HG02970 (cell line): ENCODE data around the gene HOXD13.
A peak's percentile ranks its signal among the peaks of the same experiment; 100 is the strongest.

Experiments used
- ATAC-seq: cut with Tn5 transposase; IDR thresholded peaks from one replicate; pipeline ENCODE4 v1.9.1; 2021; ENCODE audit warnings: mild to moderate bottlenecking, moderate library complexity, moderate number of reproducible peaks; ENCODE audit not compliant: unreplicated experiment, low FRiP score

HOXD13 gene

GRCh38 chr2:176130147-176130956, 37.8 kb downstream of the HOXD13 start:
- no peak for ATAC-seq

GRCh38 chr2:176130957-176131847, 38.7 kb downstream of the HOXD13 start:
- no peak for ATAC-seq

GRCh38 chr2:176131848-176132158, 39.3 kb downstream of the HOXD13 start:
- no peak for ATAC-seq

- no peak for ATAC-seq
Measured at GRCh38 chr2:176132205-176133171, 40.0 kb downstream of the HOXD13 start.

- ATAC-seq, result no peak
Measured at GRCh38 chr2:176133389-176133788, 40.9 kb downstream of the HOXD13 start.

GRCh38 chr2:176134035-176134434, 41.5 kb downstream of the HOXD13 start:
- no peak for ATAC-seq

GRCh38 chr2:176135035-176135440, 42.5 kb downstream of the HOXD13 start:
- no peak for ATAC-seq

- ATAC-seq, result no peak
Measured at GRCh38 chr2:176136374-176137251, 44.1 kb downstream of the HOXD13 start.

GRCh38 chr2:176137252-176137580, 44.7 kb downstream of the HOXD13 start:
- ATAC-seq, result no peak

- no peak for ATAC-seq
Measured at GRCh38 chr2:176137906-176138305, 45.4 kb downstream of the HOXD13 start.

GRCh38 chr2:176138526-176138922, 46.0 kb downstream of the HOXD13 start:
- ATAC-seq, result no peak

GRCh38 chr2:176138923-176139660, 46.6 kb downstream of the HOXD13 start:
- ATAC-seq, result no peak

GRCh38 chr2:176139661-176140512, 47.4 kb downstream of the HOXD13 start:
- no peak for ATAC-seq

- peak; percentile 93 for ATAC-seq
Measured at GRCh38 chr2:176140513-176141317, 48.2 kb downstream of the HOXD13 start.

GRCh38 chr2:176142281-176142680, 49.8 kb downstream of the HOXD13 start:
- ATAC-seq, result no peak
